OCI-LY7 (cell line): ENCODE results near the gene HLTF. TPM values are rescaled to one million over a fixed set of nuclear protein-coding genes. Genes with fewer than 3 reads are reported as not detected.
"Not testable (repeated sequence)": the region's sequence is repeated elsewhere in the genome, so short reads cannot be mapped to it uniquely, and the experiment has no call there.

Experiments
- BruUV-seq: library from RNA; stranded (reverse); fragments of 400-500 nt; replicated peaks from 2 replicates; lab custom pipeline; 2021; lab: Mats Ljungman, UMichigan
- CTCF ChIA-PET: fragments of 300-600 bp; sonication (Branson Sonifier 250); formaldehyde crosslinking; loops from one replicate; lab custom pipeline; 2022; ENCODE audit warnings: antibody characterized with exemption; ENCODE audit not compliant: unreplicated experiment; lab: Charles Lee
- POLR2A ChIA-PET: fragments of 300-600 bp; sonication (Branson Sonifier 250); formaldehyde crosslinking; loops from one replicate; lab custom pipeline; 2022; ENCODE audit warnings: antibody characterized with exemption; lab: Charles Lee
- DNase-seq: peaks from one replicate; pipeline ENCODE4 v3.0.0-alpha.2; 2015; ENCODE audit warnings: low spot score
- H2AFZ ChIP-seq: fragments of 200-600 bp; sonication (generic), shearing (Covaris generic); 2 replicates; pipeline ENCODE4 v1.6.1; 2014; ENCODE audit warnings: mild to moderate bottlenecking, antibody characterized with exemption, low read length, moderate library complexity
- H3K27ac ChIP-seq: fragments of 200-600 bp; sonication (generic); 2 replicates; pipeline ENCODE4 v1.5.1; 2014; ENCODE audit warnings: mixed run types, low read depth, mild to moderate bottlenecking, moderate library complexity, low read length, inconsistent platforms; ENCODE audit not compliant: poor library complexity, severe bottlenecking
- H3K36me3 ChIP-seq: fragments of 200-600 bp; sonication (generic); 2 replicates; pipeline ENCODE4 v1.6.1; 2014; ENCODE audit warnings: mild to moderate bottlenecking, antibody characterized with exemption, low read length, moderate library complexity, mixed read lengths; ENCODE audit not compliant: insufficient read depth
- H3K4me1 ChIP-seq: fragments of 200-600 bp; sonication (generic); 2 replicates; pipeline ENCODE4 v1.5.1; 2014; ENCODE audit warnings: mild to moderate bottlenecking, low read length; ENCODE audit not compliant: insufficient read depth, poor library complexity, severe bottlenecking
- H3K4me2 ChIP-seq: fragments of 200-600 bp; sonication (generic); 2 replicates; pipeline ENCODE4 v1.6.1; 2014; ENCODE audit warnings: mild to moderate bottlenecking, low read length
- H3K4me3 ChIP-seq: fragments of 200-600 bp; sonication (generic); 2 replicates; pipeline ENCODE4 v1.5.1; 2014; ENCODE audit warnings: mild to moderate bottlenecking, low read depth, low read length; ENCODE audit not compliant: poor library complexity, severe bottlenecking
- H3K79me2 ChIP-seq: fragments of 200-600 bp; sonication (generic); 2 replicates; pipeline ENCODE4 v1.6.1; 2016; ENCODE audit warnings: low read depth, mild to moderate bottlenecking, low read length, moderate library complexity, mixed read lengths; ENCODE audit not compliant: insufficient read depth
- H3K9me2 ChIP-seq: fragments of 200-600 bp; sonication (generic); 2 replicates; pipeline ENCODE4 v1.6.1; 2016; ENCODE audit warnings: mild to moderate bottlenecking, low read length, mixed read lengths; ENCODE audit not compliant: insufficient read depth
- H3K9me3 ChIP-seq: fragments of 200-600 bp; sonication (generic); 2 replicates; pipeline ENCODE4 v1.6.1; 2014; ENCODE audit warnings: mild to moderate bottlenecking, mixed run types, low read length, mixed read lengths
- H4K20me1 ChIP-seq: fragments of 200-600 bp; sonication (generic); 2 replicates; pipeline ENCODE4 v1.6.1; 2014; ENCODE audit warnings: mild to moderate bottlenecking, antibody characterized with exemption, low read length, moderate library complexity, mixed read lengths; ENCODE audit not compliant: insufficient read depth
- CTCF ChIP-seq: fragments of 200-600 bp; sonication (generic); conservative IDR thresholded peaks from 2 replicates; pipeline ENCODE4 v1.5.1; 2014; ENCODE audit warnings: mild to moderate bottlenecking, antibody characterized with exemption, low read length, moderate library complexity, mixed read lengths
- EZH2phosphoT487 ChIP-seq: fragments of 200-600 bp; sonication (generic); IDR thresholded peaks from 2 replicates; pipeline ENCODE4 v1.6.1; 2018; ENCODE audit warnings: low read depth, borderline replicate concordance, mild to moderate bottlenecking, mixed run types, antibody characterized with exemption, low read length, moderate library complexity, mixed read lengths
- intact Hi-C: fragments of 100-400 bp; cut with micrococcal nuclease; formaldehyde crosslinking; loops from one replicate; pipeline ENCODE4 v1.10.0; 2022; ENCODE audit not compliant: unreplicated experiment
- total RNA-seq, 2 experiments: library from RNA; depleted of rRNA in 1 of 2; stranded (reverse); fragments of >200 nt in 1 of 2; shearing (Covaris generic) in 1 of 2; gene quantifications; 2 replicates each; pipeline ENCODE4 v1.2.3, GENCODE V29; 2014 to 2022

HLTF gene
- total RNA-seq, 2 experiments from 2014 or later, result 106 to 107 TPM

GRCh38 chr3:149104484-149104883, 18.2 kb upstream of the HLTF start:
- Histone ChIP-seq H3K79me2 (no peaks in the 10 kb centered on the region), H3K36me3 (no peaks in the 10 kb centered on the region; the same call in 1 of the 2 replicates), H3K4me2 (no peak overlapping the region), H3K4me1 (no peaks in the 10 kb centered on the region), H3K27ac (no peak overlapping the region), H3K4me3 (no peak overlapping the region), H2AFZ (no peak overlapping the region), H3K9me2 (no peaks in the 10 kb centered on the region), H4K20me1 (no peaks in the 10 kb centered on the region), H3K9me3 (peaks cover 36% of the 10 kb centered on the region)
- DNase-seq, result no peak
- intact Hi-C loops, result no loop called here
- TF ChIP-seq CTCF, result no peak
- no peak for TF ChIP-seq EZH2phosphoT487
- CTCF ChIA-PET, result no interaction called here
- POLR2A ChIA-PET, result no interaction called here
- BruUV-seq, result no TSS peak

- H4K20me1 ChIP-seq, result no peaks in the 10 kb centered on the region
- intact Hi-C loops, result no loop called here
- H3K27ac ChIP-seq, result no peak overlapping the region
- TF ChIP-seq CTCF, result no peak
- TF ChIP-seq EZH2phosphoT487, result no peak
- no peak overlapping the region for H3K4me2 ChIP-seq
- H3K36me3 ChIP-seq, result no peaks in the 10 kb centered on the region; the same call in 1 of the 2 replicates
- DNase-seq, result no peak
- no peaks in the 10 kb centered on the region for H3K9me2 ChIP-seq
- peaks cover 22% of the 10 kb centered on the region for H3K9me3 ChIP-seq
- ChIA-PET CTCF (no interaction called here), POLR2A (interaction anchor here (1.0 to 1.3 kb wide), 3 partner anchors 15 to 130 kb away, joined by 3 read pairs; no protein-coding TSS in a partner anchor)
- H3K4me1 ChIP-seq, result no peaks in the 10 kb centered on the region
- H3K79me2 ChIP-seq, result no peaks in the 10 kb centered on the region
- BruUV-seq, result no TSS peak
- H2AFZ ChIP-seq, result no peak overlapping the region
- H3K4me3 ChIP-seq, result no peak overlapping the region
Measured at GRCh38 chr3:149101641-149102040, 15.3 kb upstream of the HLTF start.

- no TSS peak for BruUV-seq
- POLR2A ChIA-PET, result interaction anchor here (0.7 to 1.3 kb wide), 5 partner anchors 10 to 174 kb away, joined by 3 to 4 read pairs (median 3); no protein-coding TSS in a partner anchor
- no peak overlapping the region for H3K4me3 ChIP-seq
- no peak overlapping the region for H2AFZ ChIP-seq
- H4K20me1 ChIP-seq, result no peaks in the 10 kb centered on the region
- intact Hi-C loops, result no loop called here
- CTCF ChIA-PET, result interaction anchor here (1.1 kb wide), 1 partner anchor 9 kb away, joined by 3 read pairs; no protein-coding TSS in a partner anchor
- H3K79me2 ChIP-seq, result no peaks in the 10 kb centered on the region
- H3K27ac ChIP-seq, result no peak overlapping the region
- TF ChIP-seq EZH2phosphoT487 (no peak), CTCF (no peak)
- H3K4me2 ChIP-seq, result no peak overlapping the region
- peaks cover 17% of the 10 kb centered on the region for H3K9me3 ChIP-seq
- no peaks in the 10 kb centered on the region for H3K9me2 ChIP-seq
- peaks cover 1% of the 10 kb centered on the region for H3K4me1 ChIP-seq
- no peak for DNase-seq
- no peaks in the 10 kb centered on the region; the same call in 1 of the 2 replicates for H3K36me3 ChIP-seq
Measured at GRCh38 chr3:149101154-149101553, 14.8 kb upstream of the HLTF start.

- POLR2A ChIA-PET, DNase-seq, H3K9me3 ChIP-seq, H3K79me2 ChIP-seq, H2AFZ ChIP-seq, intact Hi-C loops, H4K20me1 ChIP-seq, CTCF ChIA-PET, H3K4me2 ChIP-seq, H3K27ac ChIP-seq, H3K4me3 ChIP-seq, BruUV-seq, H3K9me2 ChIP-seq, H3K36me3 ChIP-seq: not testable (repeated sequence)
- peaks cover 21% of the 10 kb centered on the region for H3K4me1 ChIP-seq
Measured at GRCh38 chr3:149097987-149098386, 11.7 kb upstream of the HLTF start.
